HCT116 (cell line): ENCODE results near the gene EIF3L. TPM values are rescaled to one million over a fixed set of nuclear protein-coding genes. Genes with fewer than 3 reads are reported as not detected.

Experiments
- ATAC-seq: fragments of 200-7000 bp; cut with Tn5 transposase; 2 replicates; pipeline ENCODE4 v1.9.1; 2020; ENCODE audit warnings: mild to moderate bottlenecking, moderate library complexity
- BruUV-seq: library from RNA; stranded (reverse); fragments of 400-500 nt; replicated peaks from 2 replicates; lab custom pipeline; 2021; lab: Mats Ljungman, UMichigan
- CTCF ChIA-PET: fragments of 300-600 bp; sonication (Branson Sonifier 250); formaldehyde crosslinking; loops from one replicate; lab custom pipeline; 2021; ENCODE audit warnings: antibody characterized with exemption; lab: Charles Lee
- POLR2A ChIA-PET: fragments of 300-600, 350-600 bp; sonication (Branson Sonifier 250); formaldehyde crosslinking; loops from one replicate; lab custom pipeline; 2021; ENCODE audit warnings: antibody characterized with exemption; lab: Charles Lee
- RAD21 ChIA-PET, 2 experiments: fragments of 300-600 bp; sonication (Branson Sonifier 250); formaldehyde crosslinking; loops; one replicate each; lab custom pipeline; 2023; ENCODE audit warnings: low total read pairs in 2 of 2; ENCODE audit not compliant: uncharacterized antibody in 2 of 2, unreplicated experiment in 2 of 2, low non-redundant PET in 1 of 2; lab: Charles Lee
- DNase-seq: peaks from one replicate; pipeline ENCODE4 v3.0.0-alpha.2; 2010; ENCODE audit warnings: low read depth, low spot score
- H2AFZ ChIP-seq: fragments of 200-600 bp; shearing (Covaris generic), sonication (generic); 2 replicates; pipeline ENCODE4 v1.6.1; 2017; ENCODE audit warnings: low read depth, mixed run types, mixed read lengths, antibody characterized with exemption, low read length; ENCODE audit not compliant: poor library complexity, severe bottlenecking
- H3K27ac ChIP-seq: 2 replicates; pipeline ENCODE4 v1.5.1; 2012; ENCODE audit warnings: low read depth, low read length
- H3K27me3 ChIP-seq: fragments of 200-600 bp; sonication (generic); 2 replicates; pipeline ENCODE4 v1.6.1; 2016; ENCODE audit warnings: mixed run types, low read length, mixed read lengths; ENCODE audit not compliant: insufficient read depth
- H3K36me3 ChIP-seq, 2 experiments: fragments of 200-500 bp in 1 of 2; fragments of 200-600 bp in 1 of 2; sonication (Bioruptor generic) in 1 of 2; sonication (generic) in 1 of 2; 2 replicates each; pipeline versions ENCODE4 v1.5.1 to v1.6.1; 2014 to 2016; ENCODE audit warnings: low read length in 2 of 2, inconsistent platforms in 1 of 2, mixed read lengths in 1 of 2, mixed run types in 1 of 2; ENCODE audit not compliant: insufficient read depth in 2 of 2, control insufficient read depth in 1 of 2
- H3K4me1 ChIP-seq, 2 experiments: fragments of 200-600 bp in 1 of 2; sonication (generic) in 1 of 2; 2 replicates each; pipeline versions ENCODE4 v1.5.1 to v1.6.1; 2012 to 2017; ENCODE audit warnings: low read length in 2 of 2, inconsistent platforms in 1 of 2, mild to moderate bottlenecking in 1 of 2, mixed read lengths in 1 of 2, mixed run types in 1 of 2, moderate library complexity in 1 of 2; ENCODE audit not compliant: insufficient read depth in 2 of 2, control insufficient read depth in 1 of 2
- H3K4me2 ChIP-seq: fragments of 200-600 bp; sonication (generic); 2 replicates; pipeline ENCODE4 v1.6.1; 2017; ENCODE audit warnings: mixed run types, low read length, mixed read lengths
- H3K4me3 ChIP-seq, 2 experiments: fragments of 200-600 bp in 1 of 2; sonication (generic) in 1 of 2; replicated peaks in 1 of 2; 2 replicates each; pipeline ENCODE4 v1.5.1; 2011 to 2016; ENCODE audit warnings: low read length in 2 of 2, control low read depth in 1 of 2, low read depth in 1 of 2, mild to moderate bottlenecking in 1 of 2, mixed read lengths in 1 of 2, mixed run types in 1 of 2
- H3K79me2 ChIP-seq: fragments of 200-600 bp; sonication (generic); 2 replicates; pipeline ENCODE4 v1.6.1; 2017; ENCODE audit warnings: mild to moderate bottlenecking, mixed run types, low read length, moderate library complexity, mixed read lengths; ENCODE audit not compliant: insufficient read depth
- H3K9ac ChIP-seq: fragments of 200-600 bp; sonication (generic); 2 replicates; pipeline ENCODE4 v1.6.1; 2016; ENCODE audit warnings: low read length, mixed read lengths
- H3K9me2 ChIP-seq: fragments of 200-600 bp; sonication (generic), shearing (Covaris generic); 2 replicates; pipeline ENCODE4 v1.6.1; 2017; ENCODE audit warnings: mixed run types, mild to moderate bottlenecking, moderate library complexity; ENCODE audit not compliant: insufficient read depth
- H3K9me3 ChIP-seq, 2 experiments: fragments of 200-500 bp in 1 of 2; fragments of 200-600 bp in 1 of 2; sonication (Bioruptor generic) in 1 of 2; sonication (generic) in 1 of 2; 2 replicates each; pipeline ENCODE4 v1.6.1; 2014 to 2017; ENCODE audit warnings: low read length in 2 of 2, mixed read lengths in 2 of 2, inconsistent platforms in 1 of 2, low read depth in 1 of 2, mild to moderate bottlenecking in 1 of 2, mixed run types in 1 of 2, moderate library complexity in 1 of 2; ENCODE audit not compliant: control insufficient read depth in 1 of 2, insufficient read depth in 1 of 2
- H4K20me1 ChIP-seq: fragments of 200-600 bp; sonication (generic), shearing (Covaris generic); 2 replicates; pipeline ENCODE4 v1.6.1; 2017; ENCODE audit warnings: mixed run types, mild to moderate bottlenecking, moderate library complexity; ENCODE audit not compliant: insufficient read depth
- ATF3 ChIP-seq: IDR thresholded peaks from 2 replicates; pipeline ENCODE4 v1.6.1; 2012
- CTCF ChIP-seq, 3 experiments: fragments of 200-600 bp in 1 of 3; sonication (generic) in 1 of 3; IDR thresholded peaks in 2 of 3; conservative IDR thresholded peaks in 1 of 3; 2 replicates each; pipeline ENCODE4 v1.5.1; 2012 to 2017; ENCODE audit warnings: low read depth in 2 of 3, low read length in 2 of 3, antibody characterized with exemption in 1 of 3, borderline replicate concordance in 1 of 3, control low read depth in 1 of 3, mild to moderate bottlenecking in 1 of 3, mixed read lengths in 1 of 3, mixed run types in 1 of 3, moderate library complexity in 1 of 3; ENCODE audit not compliant: insufficient read depth in 1 of 3
- EZH2 ChIP-seq: fragments of 200-600 bp; sonication (generic); IDR thresholded peaks from 2 replicates; pipeline ENCODE4 v1.6.1; 2017; ENCODE audit warnings: antibody characterized with exemption, mixed run types
- EZH2phosphoT487 ChIP-seq: fragments of 200-600 bp; IDR thresholded peaks from 2 replicates; pipeline ENCODE4 v1.6.1; 2018; ENCODE audit warnings: antibody characterized with exemption, borderline replicate concordance
- FOSL1 ChIP-seq: IDR thresholded peaks from 2 replicates; pipeline ENCODE4 v1.6.1; 2012; ENCODE audit warnings: low read depth
- JUND ChIP-seq: IDR thresholded peaks from 2 replicates; pipeline ENCODE4 v1.6.1; 2012
- RAD21 ChIP-seq: IDR thresholded peaks from 2 replicates; pipeline ENCODE4 v1.6.1; 2012; ENCODE audit warnings: low read depth, mild to moderate bottlenecking
- SP1 ChIP-seq: IDR thresholded peaks from 2 replicates; pipeline ENCODE4 v1.6.1; 2012; ENCODE audit warnings: low read depth
- SRF ChIP-seq: IDR thresholded peaks from 2 replicates; pipeline ENCODE4 v1.6.1; 2012; ENCODE audit warnings: low read depth
- TCF7L2 ChIP-seq: IDR thresholded peaks from 2 replicates; pipeline ENCODE4 v1.7.0; 2011; ENCODE audit warnings: borderline replicate concordance, inconsistent platforms; ENCODE audit not compliant: insufficient read depth, insufficient read length; ENCODE audit errors: extremely low read depth
- YY1 ChIP-seq: IDR thresholded peaks from 2 replicates; pipeline ENCODE4 v1.6.1; 2011; ENCODE audit warnings: low read length, low read depth, moderate library complexity, mild to moderate bottlenecking; ENCODE audit not compliant: insufficient replicate concordance; ENCODE audit errors: extremely low read depth
- intact Hi-C: fragments of 100-400 bp; cut with micrococcal nuclease; formaldehyde crosslinking; loops from 2 replicates; pipeline ENCODE4 v1.10.0; 2022
- total RNA-seq: library from RNA; stranded (reverse); gene quantifications from one replicate; pipeline ENCODE4 v1.2.1, GENCODE V29; 2021; ENCODE audit not compliant: unreplicated experiment

Gene EIF3L
- total RNA-seq, 1 experiment from 2014 or later: 687 TPM

GRCh38 chr22:37926358-37926757 is 77.1 kb downstream of the EIF3L start:
- ChIA-PET CTCF (no interaction called here), RAD21 (no interaction called here), POLR2A (no interaction called here)
- no peaks in the 10 kb centered on the region for H3K4me1 ChIP-seq
- no peaks in the 10 kb centered on the region for H3K9me3 ChIP-seq
- no peaks in the 10 kb centered on the region for H4K20me1 ChIP-seq
- no peak overlapping the region for H3K4me2 ChIP-seq
- no TSS peak for BruUV-seq
- no peaks in the 10 kb centered on the region for H3K79me2 ChIP-seq
- H3K9ac ChIP-seq: no peak overlapping the region
- no peak overlapping the region for H2AFZ ChIP-seq
- H3K27ac ChIP-seq: no peak overlapping the region
- intact Hi-C loops: no loop called here
- no peak for DNase-seq
- no peak for TF ChIP-seq JUND
- no peak for TF ChIP-seq TCF7L2
- TF ChIP-seq CTCF (IDR thresholded peaks at IDR 0.05 in 2 of 3, conservative IDR thresholded peaks at IDR 0.05 in 1 of 3; ENCODE audit: borderline replicate concordance in 1 of 3, insufficient read depth in 1 of 3, low read depth in 2 of 3, low read length in 2 of 3): no peak
- H3K27me3 ChIP-seq: no peaks in the 10 kb centered on the region
- peaks cover 7 to 17% of the 10 kb centered on the region in 2 experiments; a peak in 2 of 4 replicates for H3K36me3 ChIP-seq
- H3K9me2 ChIP-seq: no peaks in the 10 kb centered on the region
- ATAC-seq: no peak
- H3K4me3 ChIP-seq: no peak overlapping the region

DNA sequence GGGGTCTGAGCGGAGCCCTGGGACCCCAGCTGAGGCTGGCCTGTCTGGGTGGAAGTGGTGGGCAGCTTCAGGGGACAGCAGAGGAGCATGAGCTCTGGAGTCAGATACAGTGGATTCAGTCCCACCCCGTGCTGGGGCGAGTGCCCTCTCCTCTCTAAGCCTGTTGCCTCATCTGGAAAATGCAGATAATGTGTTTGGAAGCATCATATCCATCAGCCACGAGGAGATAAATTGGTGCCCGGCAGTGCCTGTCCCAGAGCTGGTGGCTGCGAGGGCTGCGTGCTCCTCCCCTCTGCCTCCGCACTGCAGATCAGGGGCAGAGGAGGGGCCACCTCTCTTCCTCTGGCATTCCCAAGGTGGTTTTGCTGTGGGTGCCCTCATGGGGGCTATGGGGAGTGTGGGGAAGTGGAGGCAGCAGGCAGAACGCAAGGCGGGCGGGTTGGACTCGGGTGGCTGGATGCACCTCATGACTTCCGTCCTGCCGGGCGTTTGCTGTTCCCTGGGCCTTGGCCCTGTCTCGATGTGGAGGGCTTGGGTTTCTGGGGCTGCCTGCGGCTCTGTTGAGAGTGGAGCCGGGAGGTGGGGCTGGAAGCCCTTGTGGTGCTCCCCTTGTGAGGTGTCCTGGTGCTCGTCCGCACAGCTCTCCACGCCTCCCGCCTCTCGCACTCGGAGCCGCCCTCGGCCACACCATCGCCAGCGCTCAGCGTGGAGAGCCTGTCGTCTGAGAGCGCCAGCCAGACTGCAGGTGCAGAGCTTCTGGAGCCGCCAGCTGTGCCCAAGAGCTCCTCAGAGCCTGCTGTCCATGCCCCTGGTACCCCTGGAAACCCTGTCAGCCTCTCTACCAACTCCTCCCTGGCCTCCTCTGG is 77.8 kb downstream of the EIF3L start:
- H3K9me3 ChIP-seq: no peaks in the 10 kb centered on the region
- ChIA-PET CTCF (no interaction called here), RAD21 (no interaction called here), POLR2A (no interaction called here)
- peaks cover 7 to 17% of the 10 kb centered on the region in 2 experiments; a peak in 2 of 4 replicates for H3K36me3 ChIP-seq
- no peak overlapping the region for H3K4me2 ChIP-seq
- no peaks in the 10 kb centered on the region for H3K79me2 ChIP-seq
- no TSS peak for BruUV-seq
- no peaks in the 10 kb centered on the region for H3K4me1 ChIP-seq
- H3K27ac ChIP-seq: no peak overlapping the region
- ATAC-seq: no peak
- no peak overlapping the region for H2AFZ ChIP-seq
- no peak overlapping the region for H3K9ac ChIP-seq
- H3K4me3 ChIP-seq: no peak overlapping the region
- no peak for DNase-seq
- H3K9me2 ChIP-seq: no peaks in the 10 kb centered on the region
- H4K20me1 ChIP-seq: no peaks in the 10 kb centered on the region
- H3K27me3 ChIP-seq: no peaks in the 10 kb centered on the region
- intact Hi-C loops: no loop called here
- TF ChIP-seq TCF7L2 (no peak), CTCF (IDR thresholded peaks at IDR 0.05 in 2 of 3, conservative IDR thresholded peaks at IDR 0.05 in 1 of 3; ENCODE audit: borderline replicate concordance in 1 of 3, insufficient read depth in 1 of 3, low read depth in 2 of 3, low read length in 2 of 3) (no peak), RAD21 (no peak), YY1 (no peak), SP1 (no peak), JUND (no peak), EZH2phosphoT487 (no peak), ATF3 (no peak), SRF (no peak), EZH2 (no peak), FOSL1 (no peak)
